GM18519 (cell line): ENCODE results near the gene ID1.
A peak's percentile ranks its signal among the peaks of the same experiment; 100 is the strongest.
"Not testable (repeated sequence)": the region's sequence is repeated elsewhere in the genome, so short reads cannot be mapped to it uniquely, and the experiment has no call there.

Source experiments
- ATAC-seq: cut with Tn5 transposase; IDR thresholded peaks from one replicate; pipeline ENCODE4 v1.9.1; 2021; ENCODE audit warnings: mild to moderate bottlenecking, moderate library complexity; ENCODE audit not compliant: unreplicated experiment, low FRiP score

ID1 gene

DNA sequence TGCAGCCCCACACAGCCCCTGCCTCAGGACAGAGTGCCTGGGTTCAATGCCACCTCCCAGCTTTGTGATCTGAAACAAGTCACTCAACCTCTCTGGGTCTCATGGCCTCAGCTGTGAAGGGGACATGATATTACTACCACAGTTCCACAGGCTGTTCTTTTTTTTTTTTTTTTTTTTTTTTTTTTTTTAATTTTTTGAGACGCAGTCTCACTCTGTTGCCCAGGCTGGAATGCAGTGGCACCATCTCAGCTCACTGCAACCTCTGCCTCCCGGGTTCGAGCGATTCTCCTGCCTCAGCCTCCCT, 8.7 kb upstream of the ID1 start:
- not testable (repeated sequence) for ATAC-seq

DNA sequence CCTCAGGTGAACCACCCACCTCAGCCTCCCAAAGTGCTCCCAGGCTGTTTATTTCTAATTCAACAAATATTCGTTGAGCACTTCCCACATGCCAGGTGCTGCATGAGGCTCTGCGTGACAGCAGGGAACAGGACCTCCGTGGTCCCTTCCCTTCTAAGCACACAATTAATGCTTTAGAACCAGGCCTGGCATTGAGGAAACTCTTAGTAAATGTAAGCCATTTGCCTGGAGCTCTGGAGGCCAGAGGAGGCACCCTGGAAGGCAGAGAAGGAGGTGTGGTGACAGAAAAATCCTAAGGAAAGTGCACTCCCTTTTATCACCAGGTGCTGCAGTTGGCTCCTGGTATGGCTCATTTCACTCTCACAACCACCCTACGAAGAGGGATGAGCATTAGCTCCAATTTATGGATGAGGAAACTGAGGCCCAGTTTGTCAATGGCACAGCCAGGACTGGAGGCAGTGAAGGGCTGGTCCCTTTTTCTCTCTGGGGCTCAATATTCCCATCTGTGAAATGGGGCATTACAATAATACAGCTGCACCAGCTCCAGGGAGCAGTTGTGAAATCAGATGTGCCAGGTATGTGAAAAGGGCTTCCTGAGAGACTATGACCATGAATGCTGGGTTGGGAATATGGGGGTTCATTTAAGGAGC, 8.1 kb upstream of the ID1 start:
- ATAC-seq = no peak

DNA sequence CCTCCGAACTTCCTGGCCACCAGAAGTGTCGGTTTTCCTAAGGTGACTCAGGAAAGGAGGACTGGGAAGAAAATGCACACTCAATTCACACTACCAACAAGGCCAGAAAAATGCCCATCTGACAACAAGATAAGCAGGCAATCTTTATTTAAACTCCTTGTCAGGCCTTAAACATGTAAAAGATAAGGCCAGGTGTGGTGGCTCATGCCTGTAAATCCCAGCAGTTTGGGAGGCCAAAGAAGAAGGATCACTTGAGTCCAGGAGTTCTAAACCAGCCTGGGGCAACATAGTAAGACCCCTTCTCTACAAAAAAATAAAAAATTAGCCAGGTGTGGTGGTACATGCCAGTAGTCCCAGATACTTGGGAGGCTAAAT, 7.6 kb upstream of the ID1 start:
- no peak for ATAC-seq

DNA sequence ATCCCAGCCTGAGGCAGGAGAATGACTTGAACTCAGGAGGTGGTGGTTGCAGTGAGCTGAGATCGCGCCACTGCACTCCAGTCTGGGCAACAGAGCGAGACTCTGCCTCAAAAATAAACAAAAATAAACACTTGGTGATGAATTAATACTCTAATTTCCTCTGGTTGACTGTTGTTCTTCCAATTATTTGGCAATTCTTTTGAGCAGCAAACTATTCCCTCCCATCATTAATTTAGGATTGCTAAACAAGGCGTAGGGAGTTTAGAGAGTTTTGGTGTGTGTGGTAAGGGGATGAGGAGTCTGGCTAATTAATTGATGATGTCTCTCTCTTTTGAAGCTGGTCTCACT, 2.7 kb upstream of the ID1 start:
- no peak for ATAC-seq

DNA sequence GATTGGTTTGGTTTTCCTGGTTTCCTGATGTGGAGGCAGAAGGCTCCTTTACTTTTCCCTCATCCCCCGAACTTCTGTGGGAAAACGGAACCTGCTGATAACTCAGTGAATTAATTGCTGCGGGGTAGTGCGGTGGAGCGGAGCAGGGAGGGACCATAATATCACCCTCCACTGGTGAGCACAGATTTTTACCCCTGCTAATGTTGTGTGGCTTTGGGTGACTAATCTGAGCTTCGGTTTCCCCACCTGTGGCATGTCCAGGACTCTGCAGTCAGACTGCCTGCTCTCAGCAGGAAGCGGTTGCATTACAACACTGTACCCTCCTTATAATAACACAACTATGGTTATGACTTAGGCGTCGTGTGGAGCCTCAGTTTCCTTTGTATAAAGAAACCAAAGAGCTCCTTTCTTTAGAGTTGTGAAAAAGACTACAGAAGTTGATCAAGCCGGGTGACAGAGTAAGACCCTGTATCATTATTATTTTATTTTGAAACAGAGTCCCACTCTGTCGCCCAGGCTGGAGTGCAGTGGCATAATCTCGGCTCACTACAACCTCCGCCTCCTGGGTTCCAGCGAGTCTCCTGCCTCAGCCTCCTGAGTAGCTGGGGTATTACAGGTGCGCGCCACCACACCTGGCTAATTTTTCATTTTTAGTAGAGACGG, 2.2 kb upstream of the ID1 start:
- peak; percentile 88 for ATAC-seq

DNA sequence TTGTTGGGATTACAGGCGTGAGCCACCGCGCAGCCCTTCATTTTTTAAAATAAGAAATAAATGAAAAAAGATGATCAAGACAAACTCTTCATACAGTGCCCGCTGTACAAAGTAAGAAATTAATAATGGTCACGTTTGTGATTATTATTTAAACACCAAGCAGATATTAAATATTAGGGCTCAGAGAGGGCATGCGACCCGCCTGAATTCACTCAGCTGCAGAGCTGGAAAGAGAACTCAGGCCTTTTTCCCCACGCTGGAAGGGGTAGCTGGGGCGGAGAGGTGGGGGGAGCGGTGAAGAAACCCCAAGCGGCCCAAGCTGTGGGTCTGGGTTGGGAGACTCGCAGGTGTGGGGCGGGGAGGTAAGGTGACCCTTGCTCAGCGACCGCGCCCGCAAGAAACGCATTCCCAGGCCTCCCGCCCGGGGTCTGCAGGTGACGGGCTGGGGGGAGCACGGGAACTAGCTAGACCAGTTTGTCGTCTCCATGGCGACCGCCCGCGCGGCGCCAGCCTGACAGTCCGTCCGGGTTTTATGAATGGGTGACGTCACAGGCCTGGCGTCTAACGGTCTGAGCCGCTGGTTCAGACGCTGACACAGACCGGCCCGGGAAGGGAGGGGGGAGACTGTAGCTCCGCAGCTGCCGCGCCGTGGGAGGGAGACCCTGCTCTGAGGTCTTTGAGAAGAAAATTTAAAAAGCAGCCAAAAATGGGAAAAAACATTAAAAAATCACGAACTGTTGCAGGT, 1.1 kb upstream of the ID1 start:
- peak; percentile 27 for ATAC-seq

DNA sequence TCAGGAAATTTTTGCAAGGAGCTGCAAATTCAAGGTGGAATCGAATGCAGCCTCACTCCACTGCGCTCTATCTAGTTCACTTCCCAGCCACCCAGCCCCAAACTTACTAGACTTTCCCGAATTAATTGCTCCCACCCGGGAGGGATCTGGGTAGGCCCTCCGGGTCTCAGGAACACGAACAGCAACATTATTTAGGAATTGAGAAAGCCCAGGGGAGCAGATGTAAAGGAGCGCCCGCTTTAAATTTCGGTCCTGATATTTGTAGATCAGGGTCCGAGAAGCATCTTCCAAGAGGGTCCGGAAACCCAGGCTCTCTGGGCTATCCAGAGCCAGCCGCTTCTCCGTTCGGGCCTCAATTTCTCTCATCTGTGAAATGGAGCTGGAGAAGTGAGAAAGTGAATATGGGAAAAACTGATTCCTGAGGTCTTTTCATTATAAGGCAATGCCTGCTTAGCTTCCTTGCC, 490 bp upstream of the ID1 start:
- ATAC-seq = no peak

DNA sequence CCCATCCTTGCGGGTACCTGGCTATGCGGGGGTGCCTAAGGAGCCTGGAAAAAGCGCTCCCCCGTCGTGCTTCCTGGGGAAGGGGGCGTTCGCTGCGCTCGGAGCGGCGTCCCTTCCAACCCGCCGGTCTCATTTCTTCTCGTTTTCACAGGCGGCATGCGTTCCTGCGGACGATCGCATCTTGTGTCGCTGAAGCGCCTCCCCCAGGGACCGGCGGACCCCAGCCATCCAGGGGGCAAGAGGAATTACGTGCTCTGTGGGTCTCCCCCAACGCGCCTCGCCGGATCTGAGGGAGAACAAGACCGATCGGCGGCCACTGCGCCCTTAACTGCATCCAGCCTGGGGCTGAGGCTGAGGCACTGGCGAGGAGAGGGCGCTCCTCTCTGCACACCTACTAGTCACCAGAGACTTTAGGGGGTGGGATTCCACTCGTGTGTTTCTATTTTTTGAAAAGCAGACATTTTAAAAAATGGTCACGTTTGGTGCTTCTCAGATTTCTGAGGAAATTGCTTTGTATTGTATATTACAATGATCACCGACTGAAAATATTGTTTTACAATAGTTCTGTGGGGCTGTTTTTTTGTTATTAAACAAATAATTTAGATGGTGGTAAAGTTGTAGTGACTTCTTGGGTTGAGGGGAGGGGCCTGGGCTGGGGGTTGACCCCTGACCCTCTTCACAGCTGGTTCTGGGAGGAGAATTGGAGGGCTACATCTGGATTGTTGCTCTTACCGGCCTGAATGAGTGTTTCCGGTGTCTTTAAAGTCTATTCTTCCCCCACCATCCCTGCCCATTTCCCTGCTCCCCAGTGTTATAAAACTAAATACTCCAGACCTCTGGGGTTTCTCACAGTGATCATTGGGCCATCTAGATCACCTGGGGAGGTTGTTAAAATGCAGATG, 1.1 kb downstream of the ID1 start:
- ATAC-seq = no peak

DNA sequence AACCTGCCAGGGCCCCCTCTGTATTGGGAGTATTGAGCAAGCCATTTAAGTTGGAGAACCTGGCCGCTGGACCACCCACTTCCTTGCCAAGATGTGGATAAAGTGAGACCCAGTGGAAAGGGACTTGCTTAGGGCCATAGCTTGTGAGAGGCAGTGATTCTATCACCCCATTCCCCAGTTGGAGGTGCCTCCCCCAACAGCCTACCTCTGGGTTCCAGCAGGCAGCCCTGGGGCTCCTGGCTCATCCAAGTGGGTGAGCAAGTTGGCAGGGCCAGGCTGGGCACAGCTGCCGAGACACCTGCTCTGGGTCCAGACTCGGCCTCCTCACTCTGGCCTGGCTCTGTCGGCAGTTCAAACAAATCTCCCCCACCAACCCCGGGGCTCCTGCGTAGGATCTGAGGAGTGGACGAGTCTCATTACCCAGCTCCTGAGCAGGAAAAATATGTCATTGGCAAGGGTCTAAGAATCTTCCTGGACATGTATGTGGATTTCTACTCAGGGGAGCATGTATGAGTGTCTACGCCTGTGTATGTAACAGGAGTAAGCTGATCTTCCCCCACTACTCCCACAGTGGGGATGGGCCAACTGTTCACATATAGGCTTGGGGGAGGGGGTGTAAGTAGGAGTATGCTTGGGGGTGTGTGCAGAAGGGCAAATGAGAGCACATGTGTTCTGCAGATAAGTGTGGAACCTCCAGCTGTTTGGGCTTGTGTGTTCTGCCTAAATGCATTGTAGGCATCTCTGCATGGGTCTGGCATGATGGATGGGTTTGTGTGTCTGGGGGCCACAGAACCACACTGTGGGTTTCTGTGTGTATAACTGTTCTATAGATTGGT, 1.9 kb downstream of the ID1 start:
- no peak for ATAC-seq

DNA sequence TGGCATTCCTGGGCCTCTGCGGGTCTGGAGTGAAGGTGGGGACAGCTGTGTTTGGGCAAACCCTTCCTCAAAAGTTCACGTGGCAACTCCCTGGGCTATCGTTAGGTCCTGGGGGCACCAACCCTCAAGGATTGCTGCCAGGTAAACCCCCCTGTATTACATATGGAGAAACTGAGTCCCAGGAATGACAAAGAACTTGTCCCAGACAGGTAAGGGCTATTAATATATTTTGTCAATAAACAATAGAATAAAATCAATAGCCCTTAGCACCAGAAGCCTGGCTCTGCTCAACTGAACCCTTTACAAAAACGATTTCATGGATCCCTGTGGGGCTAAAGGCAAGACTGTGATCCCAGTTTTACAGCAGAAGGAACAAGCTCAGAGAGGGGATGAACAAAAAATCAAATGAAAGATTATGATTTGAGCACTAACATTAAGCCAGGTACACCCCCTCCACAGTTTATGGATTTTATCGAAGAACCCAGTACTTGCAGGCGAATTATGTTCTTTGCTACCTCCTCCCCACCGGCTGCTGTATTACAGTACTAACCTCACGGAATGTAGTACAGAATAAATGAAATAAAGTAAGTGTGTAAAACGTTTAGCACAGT, 2.7 kb downstream of the ID1 start:
- no peak for ATAC-seq

DNA sequence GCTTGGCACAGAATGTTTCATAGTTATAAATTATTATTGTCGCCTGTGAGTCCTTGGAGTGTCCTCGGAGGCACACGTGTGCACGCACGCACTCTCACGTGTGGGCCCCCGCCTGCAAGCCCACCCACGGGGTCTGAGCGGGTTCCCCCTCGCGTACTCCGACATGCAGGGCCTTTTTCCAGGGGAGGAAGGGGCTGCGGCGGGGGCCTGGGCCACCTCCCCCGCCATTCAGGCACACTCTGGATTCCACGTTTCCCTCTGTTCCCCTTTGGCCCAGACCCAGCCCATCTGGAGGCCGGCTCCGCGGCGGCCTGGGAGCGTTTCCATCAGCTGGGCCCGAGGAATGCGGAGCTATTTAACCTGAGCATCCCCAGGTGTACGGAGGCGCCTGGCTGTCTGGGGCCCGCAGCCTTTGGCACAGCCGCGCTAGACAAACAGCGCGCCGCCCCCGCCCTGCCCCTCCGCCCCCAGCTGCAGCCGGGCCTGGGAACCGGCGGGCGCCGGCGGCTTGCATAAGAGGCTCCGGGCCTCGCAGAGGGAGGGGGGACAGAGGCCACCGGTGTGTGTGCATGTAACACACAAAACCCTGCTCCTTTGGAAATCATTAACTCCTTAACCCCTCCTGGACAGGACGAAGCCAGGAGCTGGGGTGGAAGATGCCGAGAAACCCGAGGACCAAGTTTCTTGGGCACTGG, 3.3 kb downstream of the ID1 start:
- no peak for ATAC-seq

DNA sequence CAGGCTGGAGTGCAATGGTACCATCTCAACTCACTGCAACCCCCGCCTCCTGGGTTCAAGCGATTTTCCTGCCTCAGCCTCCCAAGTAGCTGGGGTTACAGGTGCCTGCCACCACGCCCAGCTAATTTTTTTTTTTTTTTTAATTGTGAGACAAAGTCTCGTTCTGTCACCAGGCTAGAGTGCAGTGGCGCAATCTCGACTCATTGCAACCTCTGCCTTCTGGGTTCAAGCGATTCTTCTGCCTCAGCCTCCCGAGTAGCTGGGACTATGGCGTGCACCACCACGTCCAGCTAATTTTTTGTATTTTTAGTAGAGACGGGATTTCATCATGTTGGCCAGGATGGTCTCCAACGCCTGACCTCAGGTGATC, 7.2 kb downstream of the ID1 start:
- ATAC-seq = not testable (repeated sequence)

DNA sequence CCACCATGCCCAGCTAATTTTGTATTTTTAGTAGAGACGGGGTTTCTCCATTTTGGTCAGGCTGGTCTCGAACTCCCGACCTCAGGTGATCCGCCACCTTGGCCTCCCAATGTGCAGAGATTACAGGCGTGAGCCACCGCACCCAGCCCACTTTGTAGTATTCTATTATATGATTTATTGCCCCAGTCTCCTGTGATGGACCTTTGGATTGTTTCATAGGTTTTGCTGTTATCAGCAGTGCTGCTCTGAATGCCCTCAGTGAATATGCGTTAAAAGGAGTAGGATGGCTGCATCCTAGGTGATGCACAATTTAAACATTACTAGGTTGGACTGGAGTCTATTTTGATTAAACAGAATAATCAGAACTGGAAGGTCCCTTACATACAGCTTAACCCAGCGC, 10.3 kb downstream of the ID1 start:
- ATAC-seq = no peak

DNA sequence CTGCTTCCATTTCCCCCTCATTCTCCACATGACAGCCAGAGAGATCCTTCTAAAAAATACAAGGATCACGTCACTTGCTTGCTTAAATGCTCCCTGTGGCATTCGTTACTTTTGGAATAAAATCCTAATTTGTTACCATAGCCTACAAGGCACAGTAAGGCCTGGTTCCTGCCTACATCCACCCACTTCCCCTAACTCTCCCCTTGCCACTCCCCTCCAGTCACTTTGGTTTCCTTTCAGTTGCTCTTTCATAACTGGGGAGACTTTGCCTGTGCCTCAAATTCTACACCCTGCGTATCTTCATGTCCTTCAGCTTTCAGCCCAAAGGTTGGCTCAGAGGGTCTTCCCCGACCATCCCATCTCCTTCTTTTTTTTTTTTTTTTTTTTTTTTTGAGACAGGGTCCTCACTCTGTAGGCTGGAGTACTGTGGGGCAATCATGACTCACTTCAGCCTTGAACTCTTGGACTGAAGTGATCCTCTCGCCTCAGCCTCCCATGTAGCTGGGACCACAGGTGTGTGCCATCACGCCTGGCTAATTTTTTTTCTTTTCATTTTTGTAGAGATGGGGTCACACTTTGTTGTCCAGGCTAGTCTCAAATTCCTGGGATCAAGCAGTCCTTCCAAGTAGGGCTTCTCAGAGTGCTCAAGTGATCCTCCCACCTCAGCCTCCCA, 12.5 kb downstream of the ID1 start:
- no peak for ATAC-seq

DNA sequence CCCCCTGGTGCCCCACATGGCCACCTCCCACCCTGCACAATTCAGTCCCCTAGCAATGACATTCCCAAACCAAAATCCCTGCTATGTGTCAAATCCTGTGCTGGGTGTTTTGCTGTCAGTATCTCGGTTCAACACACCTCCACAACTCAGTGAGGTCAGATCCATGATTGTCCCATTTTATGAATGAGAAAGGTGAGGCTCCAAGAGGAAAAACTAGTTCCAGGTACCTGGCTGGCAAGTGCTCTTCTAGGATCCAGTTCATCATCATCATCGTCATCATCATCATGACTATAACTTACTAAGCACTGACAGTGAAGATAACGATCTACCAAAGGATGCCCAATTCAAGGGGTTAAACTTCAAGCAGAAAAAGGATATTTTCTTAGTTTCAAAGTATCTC, 15.2 kb downstream of the ID1 start:
- ATAC-seq = no peak

DNA sequence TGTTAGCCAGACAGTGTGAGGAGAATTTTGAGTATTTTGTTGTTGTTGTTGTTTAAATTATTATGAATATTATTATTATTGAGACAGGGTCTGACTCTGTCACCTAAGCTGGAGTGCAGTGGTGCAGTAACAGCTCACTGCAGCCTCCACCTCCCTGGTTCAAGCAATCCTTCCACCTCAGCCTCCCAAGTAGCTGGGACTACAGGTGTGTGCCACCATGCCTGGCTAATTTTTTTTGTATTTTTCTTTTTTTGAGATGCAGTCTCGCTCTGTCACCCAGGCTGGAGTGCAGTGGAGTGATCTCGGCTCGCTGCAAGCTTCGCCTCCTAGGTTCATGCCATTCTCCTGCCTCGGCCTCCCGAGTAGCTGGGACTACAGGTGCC, 18.0 kb downstream of the ID1 start:
- ATAC-seq = not testable (repeated sequence)

DNA sequence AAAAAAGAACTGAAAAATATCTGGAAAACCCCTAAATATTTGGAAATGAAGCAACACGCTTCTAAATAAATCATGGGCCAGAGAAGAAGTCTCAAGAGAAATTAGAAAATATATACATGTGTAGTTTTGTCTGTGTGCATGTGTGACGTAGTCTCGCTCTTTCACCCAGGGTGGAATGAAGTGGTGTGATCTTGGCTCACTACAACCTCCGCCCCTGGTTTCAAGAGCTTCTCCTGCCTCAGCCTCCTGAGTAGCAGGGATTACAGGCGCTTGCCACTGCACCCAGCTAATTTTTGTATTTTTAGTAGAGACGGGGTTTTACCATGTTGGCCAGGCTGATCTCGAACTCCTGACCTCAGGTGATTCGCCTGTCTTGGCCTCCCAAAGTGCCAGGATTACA, 21.4 kb downstream of the ID1 start:
- ATAC-seq = not testable (repeated sequence)

DNA sequence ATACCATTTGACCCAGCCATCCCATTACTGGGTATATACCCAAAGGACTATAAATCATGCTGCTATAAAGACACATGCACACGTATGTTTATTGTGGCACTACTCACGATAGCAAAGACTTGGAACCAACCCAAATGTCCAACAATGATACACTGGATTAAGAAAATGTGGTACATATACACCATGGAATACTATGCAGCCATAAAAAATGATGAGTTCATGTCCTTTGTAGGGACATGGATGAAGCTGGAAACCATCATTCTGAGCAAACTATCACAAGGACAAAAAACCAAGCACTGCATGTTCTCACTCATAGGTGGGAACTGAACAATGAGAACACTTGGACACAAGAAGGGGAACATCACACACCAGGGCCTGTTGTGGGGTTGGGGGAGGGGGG, 23.0 kb downstream of the ID1 start:
- ATAC-seq = not testable (repeated sequence)
